ENCODE results near the gene CACNA2D3. TPM values are rescaled to one million over a fixed set of nuclear protein-coding genes. Genes with fewer than 3 reads are reported as not detected.

The CACNA2D3 gene
- total and polyA plus RNA-seq, 4 donors = 0.06 to 0.37 (median 0.08) TPM; not detected in 1

DNA sequence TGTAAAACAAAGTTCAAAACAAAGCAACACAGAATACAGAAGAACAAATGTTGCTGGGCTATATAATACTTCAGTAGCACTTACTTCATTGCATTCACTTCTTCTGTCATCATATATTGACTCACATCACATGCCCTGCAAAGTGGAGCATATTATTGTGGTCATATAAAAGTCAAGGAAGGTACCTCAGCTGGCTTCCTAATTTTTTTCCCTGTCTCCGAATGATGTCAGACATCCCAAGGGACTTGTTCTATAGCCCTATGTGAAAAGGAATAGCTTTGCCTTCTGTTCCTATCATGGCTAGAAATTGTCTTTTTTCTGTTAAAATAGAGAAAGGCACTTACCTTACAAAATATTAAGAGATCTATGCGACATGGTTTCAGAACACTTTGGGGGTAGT is 696.1 kb downstream of the CACNA2D3 start:
- H3K4me3 ChIP-seq (ENCODE audit: low read depth in 1 of 3, low read length in 3 of 3) = no peak overlapping the region
- WGBS = 98% methylated on average over 2 of the region's 2 CpGs
- no peak overlapping the region for H3K27ac ChIP-seq (ENCODE audit: low read depth in 1 of 2, low read length in 2 of 2)
- no peaks in the 10 kb centered on the region for H3K36me3 ChIP-seq (ENCODE audit: control insufficient read depth in 4 of 4, insufficient read depth in 3 of 4, low read depth in 1 of 4, low read length in 3 of 4)
- no peak for TF ChIP-seq FOXA1 (IDR thresholded peaks at IDR 0.05)
- TF ChIP-seq HNF4G (IDR thresholded peaks at IDR 0.05) = no peak
- TF ChIP-seq, protein P1, sequence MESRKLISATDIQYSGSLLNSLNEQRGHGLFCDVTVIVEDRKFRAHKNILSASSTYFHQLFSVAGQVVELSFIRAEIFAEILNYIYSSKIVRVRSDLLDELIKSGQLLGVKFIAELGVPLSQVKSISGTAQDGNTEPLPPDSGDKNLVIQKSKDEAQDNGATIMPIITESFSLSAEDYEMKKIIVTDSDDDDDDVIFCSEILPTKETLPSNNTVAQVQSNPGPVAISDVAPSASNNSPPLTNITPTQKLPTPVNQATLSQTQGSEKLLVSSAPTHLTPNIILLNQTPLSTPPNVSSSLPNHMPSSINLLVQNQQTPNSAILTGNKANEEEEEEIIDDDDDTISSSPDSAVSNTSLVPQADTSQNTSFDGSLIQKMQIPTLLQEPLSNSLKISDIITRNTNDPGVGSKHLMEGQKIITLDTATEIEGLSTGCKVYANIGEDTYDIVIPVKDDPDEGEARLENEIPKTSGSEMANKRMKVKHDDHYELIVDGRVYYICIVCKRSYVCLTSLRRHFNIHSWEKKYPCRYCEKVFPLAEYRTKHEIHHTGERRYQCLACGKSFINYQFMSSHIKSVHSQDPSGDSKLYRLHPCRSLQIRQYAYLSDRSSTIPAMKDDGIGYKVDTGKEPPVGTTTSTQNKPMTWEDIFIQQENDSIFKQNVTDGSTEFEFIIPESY (IDR thresholded peaks at IDR 0.05) = no peak
- TF ChIP-seq RAD21 (IDR thresholded peaks at IDR 0.05) = no peak
- TF ChIP-seq, protein P2, sequence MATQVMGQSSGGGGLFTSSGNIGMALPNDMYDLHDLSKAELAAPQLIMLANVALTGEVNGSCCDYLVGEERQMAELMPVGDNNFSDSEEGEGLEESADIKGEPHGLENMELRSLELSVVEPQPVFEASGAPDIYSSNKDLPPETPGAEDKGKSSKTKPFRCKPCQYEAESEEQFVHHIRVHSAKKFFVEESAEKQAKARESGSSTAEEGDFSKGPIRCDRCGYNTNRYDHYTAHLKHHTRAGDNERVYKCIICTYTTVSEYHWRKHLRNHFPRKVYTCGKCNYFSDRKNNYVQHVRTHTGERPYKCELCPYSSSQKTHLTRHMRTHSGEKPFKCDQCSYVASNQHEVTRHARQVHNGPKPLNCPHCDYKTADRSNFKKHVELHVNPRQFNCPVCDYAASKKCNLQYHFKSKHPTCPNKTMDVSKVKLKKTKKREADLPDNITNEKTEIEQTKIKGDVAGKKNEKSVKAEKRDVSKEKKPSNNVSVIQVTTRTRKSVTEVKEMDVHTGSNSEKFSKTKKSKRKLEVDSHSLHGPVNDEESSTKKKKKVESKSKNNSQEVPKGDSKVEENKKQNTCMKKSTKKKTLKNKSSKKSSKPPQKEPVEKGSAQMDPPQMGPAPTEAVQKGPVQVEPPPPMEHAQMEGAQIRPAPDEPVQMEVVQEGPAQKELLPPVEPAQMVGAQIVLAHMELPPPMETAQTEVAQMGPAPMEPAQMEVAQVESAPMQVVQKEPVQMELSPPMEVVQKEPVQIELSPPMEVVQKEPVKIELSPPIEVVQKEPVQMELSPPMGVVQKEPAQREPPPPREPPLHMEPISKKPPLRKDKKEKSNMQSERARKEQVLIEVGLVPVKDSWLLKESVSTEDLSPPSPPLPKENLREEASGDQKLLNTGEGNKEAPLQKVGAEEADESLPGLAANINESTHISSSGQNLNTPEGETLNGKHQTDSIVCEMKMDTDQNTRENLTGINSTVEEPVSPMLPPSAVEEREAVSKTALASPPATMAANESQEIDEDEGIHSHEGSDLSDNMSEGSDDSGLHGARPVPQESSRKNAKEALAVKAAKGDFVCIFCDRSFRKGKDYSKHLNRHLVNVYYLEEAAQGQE (IDR thresholded peaks at IDR 0.05) = no peak
- TF ChIP-seq GABPA (IDR thresholded peaks at IDR 0.05 in 1 of 2, conservative IDR thresholded peaks at IDR 0.05 in 1 of 2) = no peak
- no peak for TF ChIP-seq SP1 (IDR thresholded peaks at IDR 0.05)
- no peak for TF ChIP-seq HNF4A (conservative IDR thresholded peaks at IDR 0.05)
- TF ChIP-seq MAX (IDR thresholded peaks at IDR 0.05) = no peak
- TF ChIP-seq YY1 (IDR thresholded peaks at IDR 0.05) = no peak
- no peak for TF ChIP-seq FOXA2 (IDR thresholded peaks at IDR 0.05)
- no peak for TF ChIP-seq RXRA (IDR thresholded peaks at IDR 0.05)
- TF ChIP-seq, protein P3, sequence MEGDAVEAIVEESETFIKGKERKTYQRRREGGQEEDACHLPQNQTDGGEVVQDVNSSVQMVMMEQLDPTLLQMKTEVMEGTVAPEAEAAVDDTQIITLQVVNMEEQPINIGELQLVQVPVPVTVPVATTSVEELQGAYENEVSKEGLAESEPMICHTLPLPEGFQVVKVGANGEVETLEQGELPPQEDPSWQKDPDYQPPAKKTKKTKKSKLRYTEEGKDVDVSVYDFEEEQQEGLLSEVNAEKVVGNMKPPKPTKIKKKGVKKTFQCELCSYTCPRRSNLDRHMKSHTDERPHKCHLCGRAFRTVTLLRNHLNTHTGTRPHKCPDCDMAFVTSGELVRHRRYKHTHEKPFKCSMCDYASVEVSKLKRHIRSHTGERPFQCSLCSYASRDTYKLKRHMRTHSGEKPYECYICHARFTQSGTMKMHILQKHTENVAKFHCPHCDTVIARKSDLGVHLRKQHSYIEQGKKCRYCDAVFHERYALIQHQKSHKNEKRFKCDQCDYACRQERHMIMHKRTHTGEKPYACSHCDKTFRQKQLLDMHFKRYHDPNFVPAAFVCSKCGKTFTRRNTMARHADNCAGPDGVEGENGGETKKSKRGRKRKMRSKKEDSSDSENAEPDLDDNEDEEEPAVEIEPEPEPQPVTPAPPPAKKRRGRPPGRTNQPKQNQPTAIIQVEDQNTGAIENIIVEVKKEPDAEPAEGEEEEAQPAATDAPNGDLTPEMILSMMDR (IDR thresholded peaks at IDR 0.05; ENCODE audit: low read depth, low read length, missing input control) = no peak
- TF ChIP-seq JUND (IDR thresholded peaks at IDR 0.05) = no peak
- TF ChIP-seq TAF1 (conservative IDR thresholded peaks at IDR 0.05) = no peak
- no peak for TF ChIP-seq NR2F2 (IDR thresholded peaks at IDR 0.05)
- TF ChIP-seq, protein P4, sequence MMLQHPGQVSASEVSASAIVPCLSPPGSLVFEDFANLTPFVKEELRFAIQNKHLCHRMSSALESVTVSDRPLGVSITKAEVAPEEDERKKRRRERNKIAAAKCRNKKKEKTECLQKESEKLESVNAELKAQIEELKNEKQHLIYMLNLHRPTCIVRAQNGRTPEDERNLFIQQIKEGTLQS (IDR thresholded peaks at IDR 0.05) = no peak
- TF ChIP-seq EGR1 (IDR thresholded peaks at IDR 0.05; ENCODE audit: low read depth in 2 of 2) = no peak
- H3K27me3 ChIP-seq (ENCODE audit: control insufficient read depth in 4 of 4, insufficient read depth in 4 of 4, low read length in 3 of 4) = no peaks in the 10 kb centered on the region
- H3K9me3 ChIP-seq (ENCODE audit: control insufficient read depth in 4 of 4, low read length in 3 of 4) = no peaks in the 10 kb centered on the region
- H3K4me1 ChIP-seq (ENCODE audit: control insufficient read depth in 4 of 4, insufficient read depth in 4 of 4, low read length in 3 of 4) = no peaks in the 10 kb centered on the region
- DNase-seq (ENCODE audit: low spot score) = no peak
- no peak overlapping the region for H3K9ac ChIP-seq (ENCODE audit: low read depth in 1 of 2, low read length in 2 of 2)
